ENCODE measurements around the gene ZNF804A. TPM values are rescaled to one million over a fixed set of nuclear protein-coding genes. Genes with fewer than 3 reads are reported as not detected.

The ZNF804A gene
- total RNA-seq, 4 donors from 2014 or later: 0.42 to 0.44 TPM; not detected in 2

GRCh38 chr2:184729581-184729980 is 131.3 kb downstream of the ZNF804A start:
- Histone ChIP-seq H3K4me1 (no peaks in the 10 kb centered on the region), H3K9me3 (no peaks in the 10 kb centered on the region), H3K4me3 (no peak overlapping the region), H3K27me3 (no peaks in the 10 kb centered on the region), H3K27ac (no peak overlapping the region), H3K36me3 (no peaks in the 10 kb centered on the region)
- TF ChIP-seq POLR2A (IDR thresholded peaks at IDR 0.05): no peak
- TF ChIP-seq EP300 (IDR thresholded peaks at IDR 0.05): no peak
- TF ChIP-seq CTCF (IDR thresholded peaks at IDR 0.05): no peak
- no peak for DNase-seq (ENCODE audit: low spot score in 2 of 2)
- 69 to 71% methylated on average over 3 of the region's 3 CpGs for WGBS, 2 donors

- no peak for TF ChIP-seq EP300 (IDR thresholded peaks at IDR 0.05)
- no peak for TF ChIP-seq CTCF (IDR thresholded peaks at IDR 0.05)
- TF ChIP-seq POLR2A (IDR thresholded peaks at IDR 0.05): no peak
- no peak overlapping the region for H3K27ac ChIP-seq
- no peaks in the 10 kb centered on the region for H3K4me1 ChIP-seq
- H3K27me3 ChIP-seq: no peaks in the 10 kb centered on the region
- no peaks in the 10 kb centered on the region for H3K9me3 ChIP-seq
- no peak overlapping the region for H3K4me3 ChIP-seq
- no peaks in the 10 kb centered on the region for H3K36me3 ChIP-seq
- DNase-seq (ENCODE audit: low spot score in 2 of 2): no peak
- 94 to 96% methylated on average over 1 of the region's 1 CpG for WGBS, 2 donors
Measured at GRCh38 chr2:184730288-184730687, 132.0 kb downstream of the ZNF804A start.

GRCh38 chr2:184734338-184734737 is 136.0 kb downstream of the ZNF804A start:
- H3K36me3 ChIP-seq: no peaks in the 10 kb centered on the region
- H3K9me3 ChIP-seq: no peaks in the 10 kb centered on the region
- H3K4me1 ChIP-seq: no peaks in the 10 kb centered on the region
- H3K27me3 ChIP-seq: no peaks in the 10 kb centered on the region
- H3K4me3 ChIP-seq: no peak overlapping the region
- no peak for DNase-seq (ENCODE audit: low spot score in 2 of 2)
- TF ChIP-seq EP300 (IDR thresholded peaks at IDR 0.05) (no peak), POLR2A (IDR thresholded peaks at IDR 0.05) (no peak), CTCF (IDR thresholded peaks at IDR 0.05) (no peak)
- no peak overlapping the region for H3K27ac ChIP-seq

- H3K9me3 ChIP-seq: no peaks in the 10 kb centered on the region
- WGBS, 2 donors: 91 to 95% methylated on average over 1 of the region's 1 CpG
- no peaks in the 10 kb centered on the region for H3K27me3 ChIP-seq
- H3K4me3 ChIP-seq: no peak overlapping the region
- H3K27ac ChIP-seq: no peak overlapping the region
- no peaks in the 10 kb centered on the region for H3K4me1 ChIP-seq
- no peaks in the 10 kb centered on the region for H3K36me3 ChIP-seq
- no peak for DNase-seq (ENCODE audit: low spot score in 2 of 2)
- no peak for TF ChIP-seq POLR2A (IDR thresholded peaks at IDR 0.05)
- TF ChIP-seq EP300 (IDR thresholded peaks at IDR 0.05): no peak
- TF ChIP-seq CTCF (IDR thresholded peaks at IDR 0.05): no peak
Measured at GRCh38 chr2:184735611-184736010, 137.3 kb downstream of the ZNF804A start.

GRCh38 chr2:184743096-184743495 is 144.8 kb downstream of the ZNF804A start:
- no peak for TF ChIP-seq CTCF (IDR thresholded peaks at IDR 0.05)
- TF ChIP-seq EP300 (IDR thresholded peaks at IDR 0.05): no peak
- TF ChIP-seq POLR2A (IDR thresholded peaks at IDR 0.05): no peak
- H3K36me3 ChIP-seq: no peaks in the 10 kb centered on the region
- H3K27me3 ChIP-seq: no peaks in the 10 kb centered on the region
- DNase-seq (ENCODE audit: low spot score in 2 of 2): no peak
- no peaks in the 10 kb centered on the region for H3K9me3 ChIP-seq
- no peak overlapping the region for H3K27ac ChIP-seq
- WGBS, 2 donors: 86 to 90% methylated on average over 1 of the region's 1 CpG
- H3K4me1 ChIP-seq: no peaks in the 10 kb centered on the region
- H3K4me3 ChIP-seq: no peak overlapping the region
